GM20431 (cell line): Measurements from ENCODE around the gene ZNF544.
"Not testable (repeated sequence)": the region's sequence is repeated elsewhere in the genome, so short reads cannot be mapped to it uniquely, and the experiment has no call there.

Source experiments
- in situ Hi-C: fragments of 300-500 bp; cut with MseI, MboI; formaldehyde crosslinking; loops from one replicate; pipeline ENCODE4 v1.15.0; 2020; ENCODE audit warnings: low sequenced_read_pairs; ENCODE audit not compliant: unreplicated experiment

ZNF544 gene

GRCh38 chr19:58300620-58301019 lies 71.9 kb downstream of the ZNF544 start:
- in situ Hi-C loops, result no loop called here

- in situ Hi-C loops, result no loop called here
Observed at GRCh38 chr19:58304255-58304654, 75.5 kb downstream of the ZNF544 start.

GRCh38 chr19:58304748-58305064 lies 76.0 kb downstream of the ZNF544 start:
- in situ Hi-C loops, result no loop called here

- in situ Hi-C loops, result no loop called here
Observed at GRCh38 chr19:58305065-58305931, 76.6 kb downstream of the ZNF544 start, which contains the start of gene ERVK3-1. ERVK3-1 (plus strand) TSS chr19:58305377; CDS start chr19:58312169, 6,792 bp downstream.

- in situ Hi-C loops, result no loop called here
Observed at GRCh38 chr19:58305932-58306323, 77.2 kb downstream of the ZNF544 start.

GRCh38 chr19:58307736-58308135 lies 79.0 kb downstream of the ZNF544 start:
- in situ Hi-C loops, result no loop called here

- in situ Hi-C loops, result not testable (repeated sequence)
Observed at GRCh38 chr19:58310685-58311084, 82.0 kb downstream of the ZNF544 start.

- in situ Hi-C loops, result no loop called here
Observed at GRCh38 chr19:58311345-58311865, 82.7 kb downstream of the ZNF544 start.
